ENCODE data around the gene RALBP1.
"Not testable (repeated sequence)": the region's sequence is repeated elsewhere in the genome, so short reads cannot be mapped to it uniquely, and the experiment has no call there.

GRCh38 chr18:9433122-9433521, 42.2 kb upstream of the RALBP1 start:
- TF ChIP-seq, protein P1, sequence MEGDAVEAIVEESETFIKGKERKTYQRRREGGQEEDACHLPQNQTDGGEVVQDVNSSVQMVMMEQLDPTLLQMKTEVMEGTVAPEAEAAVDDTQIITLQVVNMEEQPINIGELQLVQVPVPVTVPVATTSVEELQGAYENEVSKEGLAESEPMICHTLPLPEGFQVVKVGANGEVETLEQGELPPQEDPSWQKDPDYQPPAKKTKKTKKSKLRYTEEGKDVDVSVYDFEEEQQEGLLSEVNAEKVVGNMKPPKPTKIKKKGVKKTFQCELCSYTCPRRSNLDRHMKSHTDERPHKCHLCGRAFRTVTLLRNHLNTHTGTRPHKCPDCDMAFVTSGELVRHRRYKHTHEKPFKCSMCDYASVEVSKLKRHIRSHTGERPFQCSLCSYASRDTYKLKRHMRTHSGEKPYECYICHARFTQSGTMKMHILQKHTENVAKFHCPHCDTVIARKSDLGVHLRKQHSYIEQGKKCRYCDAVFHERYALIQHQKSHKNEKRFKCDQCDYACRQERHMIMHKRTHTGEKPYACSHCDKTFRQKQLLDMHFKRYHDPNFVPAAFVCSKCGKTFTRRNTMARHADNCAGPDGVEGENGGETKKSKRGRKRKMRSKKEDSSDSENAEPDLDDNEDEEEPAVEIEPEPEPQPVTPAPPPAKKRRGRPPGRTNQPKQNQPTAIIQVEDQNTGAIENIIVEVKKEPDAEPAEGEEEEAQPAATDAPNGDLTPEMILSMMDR (IDR thresholded peaks at IDR 0.05; ENCODE audit: low read length): not testable (repeated sequence)
- not testable (repeated sequence) for TF ChIP-seq EZH2phosphoT487 (IDR thresholded peaks at IDR 0.05; ENCODE audit: low read length)

Data from MM.1S (cell line).